Measurements from ENCODE around the gene LYRM1.

LYRM1 gene

GRCh38 chr16:20906341-20907255, 6.0 kb downstream of the LYRM1 start:
- TF ChIP-seq PAX5 (IDR thresholded peaks at IDR 0.05; ENCODE audit: insufficient read depth, low read length, severe bottlenecking) (no peak), SPI1 (IDR thresholded peaks at IDR 0.05; ENCODE audit: low read depth, low read length) (no peak), POLR2AphosphoS5 (IDR thresholded peaks at IDR 0.05; ENCODE audit: low read depth, low read length) (no peak), TAF1 (IDR thresholded peaks at IDR 0.05; ENCODE audit: low read depth, low read length) (no peak), POU2F2 (IDR thresholded peaks at IDR 0.05; ENCODE audit: low read depth, low read length) (no peak), POLR2A (IDR thresholded peaks at IDR 0.05; ENCODE audit: low read depth, low read length) (no peak)
- no peak for FAIRE-seq
- DNase-seq (ENCODE audit: insufficient read length, low spot score): no peak

DNA sequence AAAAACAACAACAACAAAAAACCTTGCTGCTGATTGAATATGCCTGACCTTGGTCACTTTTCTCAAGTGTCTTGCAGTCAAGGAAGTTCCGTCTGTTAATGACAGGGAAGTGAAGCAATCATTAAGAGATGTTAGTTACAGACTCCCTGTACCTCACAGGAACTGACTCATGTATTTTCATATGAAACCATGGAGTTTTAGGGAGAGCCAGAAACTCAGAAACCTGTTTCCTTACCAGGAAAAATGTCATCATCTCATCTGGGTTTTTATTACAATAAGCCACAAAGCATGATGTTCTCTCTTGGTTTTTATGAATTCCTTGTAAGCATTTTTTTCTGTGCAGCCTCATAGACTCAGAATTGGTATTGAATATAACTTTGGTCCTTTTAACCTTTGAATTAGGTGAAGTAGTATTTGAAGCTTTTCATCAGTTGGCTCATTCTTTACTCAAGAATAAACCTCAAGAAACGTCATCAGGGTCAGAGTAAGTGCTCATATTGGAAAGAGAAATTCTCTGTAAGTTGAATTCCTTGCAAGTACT, 10.3 kb downstream of the LYRM1 start:
- no peak for DNase-seq (ENCODE audit: insufficient read length, low spot score)
- TF ChIP-seq POU2F2 (IDR thresholded peaks at IDR 0.05; ENCODE audit: low read depth, low read length) (no peak), TAF1 (IDR thresholded peaks at IDR 0.05; ENCODE audit: low read depth, low read length) (no peak), SPI1 (IDR thresholded peaks at IDR 0.05; ENCODE audit: low read depth, low read length) (no peak), POLR2AphosphoS5 (IDR thresholded peaks at IDR 0.05; ENCODE audit: low read depth, low read length) (no peak), PAX5 (IDR thresholded peaks at IDR 0.05; ENCODE audit: insufficient read depth, low read length, severe bottlenecking) (no peak), POLR2A (IDR thresholded peaks at IDR 0.05; ENCODE audit: low read depth, low read length) (no peak)
- FAIRE-seq: no peak

- TF ChIP-seq SPI1 (IDR thresholded peaks at IDR 0.05; ENCODE audit: low read depth, low read length): no peak
- TF ChIP-seq TAF1 (IDR thresholded peaks at IDR 0.05; ENCODE audit: low read depth, low read length): no peak
- TF ChIP-seq POLR2A (IDR thresholded peaks at IDR 0.05; ENCODE audit: low read depth, low read length): no peak
- no peak for TF ChIP-seq POU2F2 (IDR thresholded peaks at IDR 0.05; ENCODE audit: low read depth, low read length)
- TF ChIP-seq PAX5 (IDR thresholded peaks at IDR 0.05; ENCODE audit: insufficient read depth, low read length, severe bottlenecking): no peak
- no peak for TF ChIP-seq POLR2AphosphoS5 (IDR thresholded peaks at IDR 0.05; ENCODE audit: low read depth, low read length)
- no peak for DNase-seq (ENCODE audit: insufficient read length, low spot score)
- no peak for FAIRE-seq
Measured at GRCh38 chr16:20911361-20911760, 10.8 kb downstream of the LYRM1 start.

DNA sequence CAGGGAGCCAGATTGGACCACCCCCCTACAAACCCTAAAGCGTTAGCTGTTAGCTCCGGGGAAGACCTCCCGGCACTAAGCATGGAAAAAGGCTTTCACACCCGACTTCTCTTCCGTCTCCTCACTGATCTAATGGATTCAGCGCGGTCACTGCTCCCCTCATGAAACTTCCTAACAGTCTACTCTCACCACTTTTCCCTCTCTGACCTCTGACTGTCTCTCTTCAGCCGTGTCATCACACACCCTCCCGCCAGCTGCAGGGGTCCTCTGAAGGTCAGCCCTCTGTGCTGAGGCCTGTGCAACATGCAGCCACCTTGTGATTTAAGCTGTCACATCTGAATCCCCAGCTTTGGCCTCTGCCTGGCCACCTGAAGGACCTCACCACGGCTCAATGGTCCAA, 15.7 kb downstream of the LYRM1 start:
- DNase-seq (ENCODE audit: insufficient read length, low spot score) (no peak), FAIRE-seq (no peak)
- TF ChIP-seq POLR2AphosphoS5 (IDR thresholded peaks at IDR 0.05; ENCODE audit: low read depth, low read length) (no peak), SPI1 (IDR thresholded peaks at IDR 0.05; ENCODE audit: low read depth, low read length) (no peak), POU2F2 (IDR thresholded peaks at IDR 0.05; ENCODE audit: low read depth, low read length) (no peak), TAF1 (IDR thresholded peaks at IDR 0.05; ENCODE audit: low read depth, low read length) (no peak), POLR2A (IDR thresholded peaks at IDR 0.05; ENCODE audit: low read depth, low read length) (no peak)

- no peak for FAIRE-seq
- no peak for TF ChIP-seq POU2F2 (IDR thresholded peaks at IDR 0.05; ENCODE audit: low read depth, low read length)
- TF ChIP-seq POLR2A (IDR thresholded peaks at IDR 0.05; ENCODE audit: low read depth, low read length): no peak
- no peak for TF ChIP-seq TAF1 (IDR thresholded peaks at IDR 0.05; ENCODE audit: low read depth, low read length)
- no peak for TF ChIP-seq PAX5 (IDR thresholded peaks at IDR 0.05; ENCODE audit: insufficient read depth, low read length, severe bottlenecking)
- TF ChIP-seq SPI1 (IDR thresholded peaks at IDR 0.05; ENCODE audit: low read depth, low read length): no peak
- TF ChIP-seq POLR2AphosphoS5 (IDR thresholded peaks at IDR 0.05; ENCODE audit: low read depth, low read length): no peak
- DNase-seq (ENCODE audit: insufficient read length, low spot score): no peak
Measured at GRCh38 chr16:20916942-20917341, 16.4 kb downstream of the LYRM1 start.

GRCh38 chr16:20918486-20919239, 18.1 kb downstream of the LYRM1 start:
- TF ChIP-seq POLR2AphosphoS5 (IDR thresholded peaks at IDR 0.05; ENCODE audit: low read depth, low read length) (no peak), TAF1 (IDR thresholded peaks at IDR 0.05; ENCODE audit: low read depth, low read length) (no peak), POLR2A (IDR thresholded peaks at IDR 0.05; ENCODE audit: low read depth, low read length) (no peak), SPI1 (IDR thresholded peaks at IDR 0.05; ENCODE audit: low read depth, low read length) (no peak), POU2F2 (IDR thresholded peaks at IDR 0.05; ENCODE audit: low read depth, low read length) (no peak), PAX5 (IDR thresholded peaks at IDR 0.05; ENCODE audit: insufficient read depth, low read length, severe bottlenecking) (no peak)
- DNase-seq (ENCODE audit: insufficient read length, low spot score): no peak
- FAIRE-seq: no peak

- DNase-seq (ENCODE audit: insufficient read length, low spot score): no peak
- TF ChIP-seq POLR2AphosphoS5 (IDR thresholded peaks at IDR 0.05; ENCODE audit: low read depth, low read length) (no peak), POU2F2 (IDR thresholded peaks at IDR 0.05; ENCODE audit: low read depth, low read length) (no peak)
- no peak for FAIRE-seq
Measured at GRCh38 chr16:20920091-20920490, 19.5 kb downstream of the LYRM1 start.

GRCh38 chr16:20920799-20921198, 20.2 kb downstream of the LYRM1 start:
- FAIRE-seq (no peak), DNase-seq (ENCODE audit: insufficient read length, low spot score) (no peak)
- TF ChIP-seq POU2F2 (IDR thresholded peaks at IDR 0.05; ENCODE audit: low read depth, low read length) (no peak), PAX5 (IDR thresholded peaks at IDR 0.05; ENCODE audit: insufficient read depth, low read length, severe bottlenecking) (no peak), POLR2AphosphoS5 (IDR thresholded peaks at IDR 0.05; ENCODE audit: low read depth, low read length) (no peak), POLR2A (IDR thresholded peaks at IDR 0.05; ENCODE audit: low read depth, low read length) (no peak), TAF1 (IDR thresholded peaks at IDR 0.05; ENCODE audit: low read depth, low read length) (no peak), SPI1 (IDR thresholded peaks at IDR 0.05; ENCODE audit: low read depth, low read length) (no peak)

- DNase-seq (ENCODE audit: insufficient read length, low spot score) (no peak), FAIRE-seq (no peak)
- TF ChIP-seq POLR2AphosphoS5 (IDR thresholded peaks at IDR 0.05; ENCODE audit: low read depth, low read length) (no peak), POU2F2 (IDR thresholded peaks at IDR 0.05; ENCODE audit: low read depth, low read length) (no peak), PAX5 (IDR thresholded peaks at IDR 0.05; ENCODE audit: insufficient read depth, low read length, severe bottlenecking) (no peak), POLR2A (IDR thresholded peaks at IDR 0.05; ENCODE audit: low read depth, low read length) (no peak), TAF1 (IDR thresholded peaks at IDR 0.05; ENCODE audit: low read depth, low read length) (no peak), SPI1 (IDR thresholded peaks at IDR 0.05; ENCODE audit: low read depth, low read length) (no peak)
Measured at GRCh38 chr16:20923876-20924275, 23.3 kb downstream of the LYRM1 start.
